BLaER1 treated with 17β-estradiol and CSF1 and Interleukin-3, amounts not matched to agents 10 nM and 100 nM (cell line): Measurements from ENCODE around the gene ZNF503.
A peak's percentile ranks its signal among the peaks of the same experiment; 100 is the strongest.

ENCODE experiments used
- H3K27ac ChIP-seq, 11 experiments: shearing (Covaris generic); formaldehyde crosslinking; 2 replicates each; pipeline ENCODE4 v1.8.1; 2022
- H3K27me3 ChIP-seq, 11 experiments: shearing (Covaris generic); formaldehyde crosslinking; 2 replicates each; pipeline ENCODE4 v1.8.1; 2022
- H3K36me3 ChIP-seq, 11 experiments: shearing (Covaris generic); formaldehyde crosslinking; 2 replicates each; pipeline ENCODE4 v1.8.1; 2022
- H3K4me1 ChIP-seq, 10 experiments: shearing (Covaris generic); formaldehyde crosslinking; 2 replicates each; pipeline ENCODE4 v1.8.1; 2022
- H3K4me2 ChIP-seq, 11 experiments: shearing (Covaris generic); formaldehyde crosslinking; 2 replicates each; pipeline ENCODE4 v1.8.1; 2022
- H3K4me3 ChIP-seq, 10 experiments: shearing (Covaris generic); formaldehyde crosslinking; 2 replicates each; pipeline ENCODE4 v1.8.1; 2022
- H3K9ac ChIP-seq, 11 experiments: shearing (Covaris generic); formaldehyde crosslinking; 2 replicates each; pipeline ENCODE4 v1.8.1; 2022
- H3K9me3 ChIP-seq, 11 experiments: shearing (Covaris generic); formaldehyde crosslinking; replicated peaks in 1 of 11; 2 replicates each; pipeline ENCODE4 v1.8.1; 2022
- H4K20me1 ChIP-seq, 11 experiments: shearing (Covaris generic); formaldehyde crosslinking; 2 replicates each; pipeline ENCODE4 v1.8.1; 2022
- Cebpa-rat ChIP-seq, 11 experiments: shearing (Covaris generic); IDR thresholded peaks; 2 replicates each; pipeline ENCODE4 v1.8.1; 2022

The ZNF503 gene

GRCh38 chr10:75404815-75405597 is 3.4 kb upstream of the ZNF503 start:
- TF ChIP-seq Cebpa-rat (IDR thresholded peaks at IDR 0.05) = no peak
- H3K36me3 ChIP-seq = peaks cover 0 to 21% (median 0%) of the 10 kb centered on the region in 11 experiments; a peak in 4 of 22 replicates
- H3K9me3 ChIP-seq = peaks cover 22 to 62% (median 42%) of the 10 kb centered on the region in 11 experiments
- H3K27ac ChIP-seq = no peak overlapping the region
- no peak overlapping the region for H3K9ac ChIP-seq
- H3K27me3 ChIP-seq = peaks cover 75 to 100% (median 97%) of the 10 kb centered on the region in 11 experiments
- H4K20me1 ChIP-seq = peaks cover 0 to 48% (median 26%) of the 10 kb centered on the region in 11 experiments; a peak in 16 of 22 replicates
- H3K4me2 ChIP-seq = peak overlapping the region in 1 of 11 experiments; percentile 92; a peak in 3 of 22 replicates
- peak overlapping the region in 3 of 10 experiments; percentile 6 to 99 (median 80); a peak in 2 of 20 replicates for H3K4me3 ChIP-seq
- peaks cover 17 to 30% (median 23%) of the 10 kb centered on the region in 10 experiments; a peak in 19 of 20 replicates for H3K4me1 ChIP-seq

GRCh38 chr10:75403939-75404814 is 2.6 kb upstream of the ZNF503 start:
- H3K4me3 ChIP-seq = peak overlapping the region; percentile 72 to 99 (median 86)
- peaks cover 66 to 98% (median 89%) of the 10 kb centered on the region in 11 experiments for H3K27me3 ChIP-seq
- peaks cover 6 to 55% (median 32%) of the 10 kb centered on the region in 11 experiments; a peak in 20 of 22 replicates for H4K20me1 ChIP-seq
- peak overlapping the region; percentile 85 to 100 (median 97) for H3K4me2 ChIP-seq
- peak overlapping the region in 3 of 11 experiments; percentile 76 to 91 (median 83); a peak in 6 of 22 replicates for H3K9ac ChIP-seq
- H3K27ac ChIP-seq = no peak overlapping the region
- H3K9me3 ChIP-seq = peaks cover 21 to 56% (median 38%) of the 10 kb centered on the region in 11 experiments
- TF ChIP-seq Cebpa-rat (IDR thresholded peaks at IDR 0.05) = no peak
- peaks cover under 1 to 28% (median 3%) of the 10 kb centered on the region in 11 experiments; a peak in 14 of 22 replicates for H3K36me3 ChIP-seq
- H3K4me1 ChIP-seq = peaks cover 23 to 36% (median 29%) of the 10 kb centered on the region in 10 experiments

GRCh38 chr10:75403144-75403938 is 1.8 kb upstream of the ZNF503 start:
- H3K4me1 ChIP-seq = peaks cover 19 to 36% (median 33%) of the 10 kb centered on the region in 10 experiments
- H3K4me2 ChIP-seq = peak overlapping the region; percentile 85 to 100 (median 97)
- peaks cover 12 to 47% (median 30%) of the 10 kb centered on the region in 11 experiments for H3K9me3 ChIP-seq
- peaks cover 58 to 91% (median 81%) of the 10 kb centered on the region in 11 experiments for H3K27me3 ChIP-seq
- H3K4me3 ChIP-seq = peak overlapping the region; percentile 72 to 99 (median 86)
- H3K9ac ChIP-seq = peak overlapping the region; percentile 53 to 91 (median 79); a peak in 19 of 22 replicates
- peaks cover 5 to 36% (median 10%) of the 10 kb centered on the region in 11 experiments; a peak in 15 of 22 replicates for H3K36me3 ChIP-seq
- peaks cover 8 to 63% (median 40%) of the 10 kb centered on the region in 11 experiments; a peak in 20 of 22 replicates for H4K20me1 ChIP-seq
- TF ChIP-seq Cebpa-rat (IDR thresholded peaks at IDR 0.05) = no peak
- H3K27ac ChIP-seq = peak overlapping the region in 4 of 11 experiments; percentile 39 to 93 (median 78); a peak in 8 of 22 replicates

DNA sequence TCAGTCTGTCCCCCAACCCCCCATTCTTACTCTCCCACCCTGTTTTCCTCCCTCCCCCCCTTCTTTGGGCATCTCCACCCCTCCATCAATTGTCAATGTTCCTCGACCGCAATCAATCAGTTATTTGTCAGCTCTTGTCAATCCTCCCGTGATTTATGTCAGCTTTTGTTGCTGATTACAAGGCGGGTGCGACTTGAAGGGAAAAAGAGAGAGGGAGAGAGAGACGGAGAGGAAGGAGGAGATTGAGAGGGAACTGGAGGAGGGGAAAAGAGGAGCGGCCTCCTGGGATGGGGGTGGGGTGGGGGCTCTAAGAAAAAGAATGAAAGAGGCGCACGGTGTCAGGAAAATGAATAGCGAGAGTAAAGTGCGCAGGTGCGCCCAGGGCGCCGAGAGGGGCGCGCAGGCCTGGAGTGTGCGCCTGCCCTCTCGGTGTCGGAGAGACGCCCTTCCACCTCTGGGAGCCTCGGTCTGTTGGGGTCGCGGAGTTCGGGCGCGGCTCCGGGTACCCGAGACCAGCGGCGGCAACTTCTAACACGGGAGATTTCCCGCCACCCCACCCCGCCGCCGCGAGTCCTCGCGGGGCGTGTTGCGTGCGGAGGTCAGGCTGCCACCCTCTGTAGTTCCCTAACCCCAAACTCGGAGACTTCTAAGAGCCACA is 1.1 kb upstream of the ZNF503 start:
- H3K9ac ChIP-seq = peak overlapping the region; percentile 53 to 91 (median 79)
- H3K4me1 ChIP-seq = peaks cover 19 to 40% (median 33%) of the 10 kb centered on the region in 10 experiments
- H4K20me1 ChIP-seq = peaks cover 8 to 59% (median 34%) of the 10 kb centered on the region in 11 experiments; a peak in 20 of 22 replicates
- H3K27me3 ChIP-seq = peaks cover 51 to 84% (median 73%) of the 10 kb centered on the region in 11 experiments
- H3K27ac ChIP-seq = peak overlapping the region in 6 of 11 experiments; percentile 26 to 93 (median 62); a peak in 12 of 22 replicates
- H3K9me3 ChIP-seq = peaks cover 5 to 40% (median 22%) of the 10 kb centered on the region in 11 experiments
- H3K4me2 ChIP-seq = peak overlapping the region; percentile 85 to 100 (median 97)
- no peak for TF ChIP-seq Cebpa-rat (IDR thresholded peaks at IDR 0.05)
- peaks cover 5 to 35% (median 10%) of the 10 kb centered on the region in 11 experiments; a peak in 15 of 22 replicates for H3K36me3 ChIP-seq
- H3K4me3 ChIP-seq = peak overlapping the region; percentile 72 to 99 (median 86)

DNA sequence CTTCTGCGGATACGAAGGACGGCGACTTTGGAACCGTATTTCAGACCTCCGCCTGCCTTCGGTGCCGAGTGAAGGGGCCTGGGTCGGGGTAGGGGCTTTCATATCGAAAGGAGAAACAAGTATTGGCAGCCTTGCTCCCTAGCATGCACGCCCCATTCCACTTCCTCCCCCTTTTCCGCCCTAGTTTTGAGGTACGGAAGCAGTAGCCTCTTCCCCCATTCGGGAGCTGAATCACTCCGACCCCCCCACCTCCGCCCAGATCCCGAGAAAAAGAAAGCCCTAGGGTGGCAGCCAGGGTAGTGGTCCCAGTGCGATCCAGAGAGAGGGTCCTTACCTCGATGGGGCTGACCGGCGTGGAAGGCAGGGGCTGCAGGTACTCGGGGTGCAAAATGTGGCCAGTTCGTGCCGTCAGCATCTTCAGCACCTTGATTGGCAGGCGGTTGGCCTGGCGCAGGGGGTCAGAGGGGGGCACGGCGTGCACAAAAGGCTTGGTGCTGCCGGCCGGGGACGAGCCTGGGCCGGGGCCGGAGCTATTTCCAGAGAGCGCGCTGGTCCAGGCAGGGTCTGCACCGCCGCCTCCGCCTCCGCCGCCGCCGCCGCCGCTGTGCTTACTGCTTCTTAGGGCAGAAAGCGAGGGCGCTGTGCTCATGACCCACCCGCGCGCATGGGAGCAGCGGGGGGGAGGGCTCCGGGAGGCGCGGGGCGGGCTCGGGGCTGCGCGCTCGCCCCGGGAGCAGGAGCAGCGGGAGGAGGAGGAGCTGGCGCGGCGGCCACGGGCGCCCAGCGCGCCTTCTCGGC is 594 bp downstream of the ZNF503 start:
- TF ChIP-seq Cebpa-rat (IDR thresholded peaks at IDR 0.05) = no peak
- H3K4me3 ChIP-seq = peak overlapping the region; percentile 72 to 99 (median 86)
- peak overlapping the region; percentile 21 to 93 (median 68); a peak in 21 of 22 replicates for H3K27ac ChIP-seq
- H3K27me3 ChIP-seq = peaks cover 34 to 71% (median 57%) of the 10 kb centered on the region in 11 experiments
- H4K20me1 ChIP-seq = peaks cover 8 to 46% (median 30%) of the 10 kb centered on the region in 11 experiments; a peak in 19 of 22 replicates
- peaks cover 5 to 35% (median 10%) of the 10 kb centered on the region in 11 experiments; a peak in 15 of 22 replicates for H3K36me3 ChIP-seq
- peaks cover under 1 to 32% (median 9%) of the 10 kb centered on the region in 11 experiments; a peak in 15 of 22 replicates for H3K9me3 ChIP-seq
- peaks cover 19 to 38% (median 31%) of the 10 kb centered on the region in 10 experiments for H3K4me1 ChIP-seq
- peak overlapping the region; percentile 66 to 91 (median 80) for H3K9ac ChIP-seq
- H3K4me2 ChIP-seq = peak overlapping the region; percentile 85 to 100 (median 97)

GRCh38 chr10:75400163-75400770 is 1.3 kb downstream of the ZNF503 start:
- Histone ChIP-seq H3K4me2 (peak overlapping the region; percentile 85 to 100 (median 97)), H3K27ac (peak overlapping the region in 9 of 11 experiments; percentile 48 to 93 (median 78); a peak in 17 of 22 replicates), H3K9me3 (peaks cover 2 to 34% (median 12%) of the 10 kb centered on the region in 11 experiments; a peak in 13 of 22 replicates), H3K27me3 (peaks cover 27 to 64% (median 50%) of the 10 kb centered on the region in 11 experiments), H3K4me3 (peak overlapping the region; percentile 72 to 99 (median 86)), H3K36me3 (peaks cover 5 to 42% (median 10%) of the 10 kb centered on the region in 11 experiments; a peak in 15 of 22 replicates), H4K20me1 (peaks cover 8 to 45% (median 26%) of the 10 kb centered on the region in 11 experiments; a peak in 19 of 22 replicates), H3K4me1 (peaks cover 19 to 38% (median 31%) of the 10 kb centered on the region in 10 experiments), H3K9ac (peak overlapping the region; percentile 66 to 91 (median 80))
- no peak for TF ChIP-seq Cebpa-rat (IDR thresholded peaks at IDR 0.05)
